SK-N-MC (cell line): ENCODE results near the gene CACNA1C.

Experiments
- DNase-seq: peaks from one replicate; pipeline ENCODE4 v3.0.0-alpha.2; 2011; ENCODE audit warnings: low read depth, low spot score
- H3K27ac ChIP-seq: fragments of 200-600 bp; sonication (generic); 2 replicates; pipeline ENCODE4 v1.5.1; 2016; ENCODE audit warnings: mixed run types
- H3K36me3 ChIP-seq: fragments of 200-600 bp; sonication (generic); 2 replicates; pipeline ENCODE4 v1.6.1; 2017; ENCODE audit warnings: antibody characterized with exemption, low read length, mixed read lengths; ENCODE audit not compliant: insufficient read depth
- H3K4me3 ChIP-seq: fragments of 200-600 bp; sonication (generic); 2 replicates; pipeline ENCODE4 v1.5.1; 2016
- H3K9ac ChIP-seq: fragments of 200-600 bp; sonication (generic); 2 replicates; pipeline ENCODE4 v1.8.0; 2017; ENCODE audit warnings: mixed run types, mixed read lengths; ENCODE audit not compliant: insufficient read length
- H3K9me3 ChIP-seq: fragments of 200-600 bp; sonication (generic); 2 replicates; pipeline ENCODE4 v1.6.1; 2017; ENCODE audit warnings: low read depth, mild to moderate bottlenecking, antibody characterized with exemption, low read length, moderate library complexity, mixed read lengths
- EZH2 ChIP-seq: fragments of 200-600 bp; sonication (generic); IDR thresholded peaks from one replicate; pipeline ENCODE4 v1.6.1; 2017; ENCODE audit warnings: antibody characterized with exemption
- FOXP2 ChIP-seq: optimal IDR thresholded peaks from 2 replicates; pipeline ENCODE3; 2011; ENCODE audit warnings: mild to moderate bottlenecking, moderate library complexity; ENCODE audit not compliant: insufficient read depth; ENCODE audit errors: extremely low read length, control extremely low read depth
- POLR2AphosphoS5 ChIP-seq: IDR thresholded peaks from 2 replicates; pipeline ENCODE4 v1.6.1; 2012; ENCODE audit warnings: mild to moderate bottlenecking, low read depth, low read length, borderline replicate concordance

CACNA1C gene

DNA sequence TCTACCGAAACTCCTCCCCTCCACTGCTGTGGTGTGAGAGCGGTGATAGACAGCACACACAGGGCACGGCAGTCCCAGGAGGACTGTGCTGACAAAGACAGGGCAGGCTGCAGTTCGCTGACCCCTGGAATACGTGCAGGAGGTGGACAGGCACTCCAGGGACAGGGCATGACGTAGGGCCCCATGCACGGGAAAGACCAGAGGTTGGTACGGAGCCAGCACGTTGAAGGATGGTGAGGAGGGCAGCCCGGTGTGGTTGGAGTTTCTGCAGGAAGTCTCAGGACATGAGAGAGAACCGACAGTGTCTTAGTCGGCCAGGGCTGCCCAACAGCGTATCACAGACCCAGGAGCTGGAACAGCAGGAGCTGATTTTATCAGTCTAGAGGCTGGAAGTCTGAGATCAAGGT lies 487.8 kb downstream of the CACNA1C start:
- no peak for DNase-seq
- Histone ChIP-seq H3K27ac (no peak overlapping the region), H3K9me3 (no peaks in the 10 kb centered on the region), H3K9ac (no peak overlapping the region), H3K4me3 (no peak overlapping the region), H3K36me3 (no peaks in the 10 kb centered on the region)
- no peak for TF ChIP-seq FOXP2

DNA sequence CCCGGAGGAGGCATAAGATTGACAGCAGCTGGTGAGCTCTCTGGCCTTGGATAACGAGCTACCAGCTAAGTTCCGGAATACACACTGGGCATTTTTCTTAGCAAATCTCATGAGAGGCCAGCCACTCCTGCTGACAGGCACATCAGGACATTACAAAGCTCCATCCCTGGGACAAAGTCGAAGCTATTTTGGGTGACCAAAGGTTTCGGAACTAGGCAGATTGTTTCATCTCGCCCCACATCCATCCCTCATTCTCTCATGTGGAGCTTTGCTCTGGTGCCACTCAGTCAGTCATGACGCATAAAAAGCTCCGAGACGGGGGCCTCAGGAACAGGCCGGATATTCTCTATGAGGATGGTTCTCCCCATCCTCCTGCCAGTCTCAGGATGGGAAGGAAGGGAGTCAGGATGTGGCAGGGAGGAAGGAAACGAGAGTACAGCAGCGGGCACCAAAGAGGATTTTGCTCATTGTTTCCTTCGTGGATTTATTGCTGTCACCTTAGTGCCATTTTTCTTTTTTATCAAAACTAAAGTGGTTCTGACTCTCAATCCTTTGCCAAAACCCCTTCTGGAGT lies 488.9 kb downstream of the CACNA1C start:
- H3K4me3 ChIP-seq: no peak overlapping the region
- no peak overlapping the region for H3K9ac ChIP-seq
- no peak overlapping the region for H3K27ac ChIP-seq
- no peak for DNase-seq
- TF ChIP-seq FOXP2: no peak
- TF ChIP-seq POLR2AphosphoS5: no peak
- no peak for TF ChIP-seq EZH2
- no peaks in the 10 kb centered on the region for H3K36me3 ChIP-seq
- no peaks in the 10 kb centered on the region for H3K9me3 ChIP-seq

DNA sequence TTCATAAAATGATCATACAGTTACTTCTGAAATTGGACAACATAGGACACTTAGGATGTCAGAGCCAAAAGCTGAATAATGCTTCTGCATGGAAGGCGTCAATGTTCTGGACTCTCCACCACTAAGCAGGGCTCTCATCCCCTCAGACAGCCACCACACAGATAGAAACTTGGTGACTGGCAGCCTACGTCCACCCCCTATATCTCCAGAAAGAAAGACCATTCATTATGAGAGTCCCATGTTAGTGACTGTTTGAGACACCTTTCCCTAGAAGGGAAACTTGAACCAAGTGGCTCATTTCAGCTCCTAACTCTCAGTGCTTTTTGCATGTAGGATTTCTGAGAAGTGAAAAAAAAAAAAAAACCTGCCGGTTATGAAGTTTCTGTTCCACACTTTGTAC lies 491.0 kb downstream of the CACNA1C start:
- H3K4me3 ChIP-seq: no peak overlapping the region
- no peak overlapping the region for H3K9ac ChIP-seq
- H3K27ac ChIP-seq: no peak overlapping the region
- TF ChIP-seq POLR2AphosphoS5: no peak
- H3K36me3 ChIP-seq: no peaks in the 10 kb centered on the region
- H3K9me3 ChIP-seq: no peaks in the 10 kb centered on the region
- no peak for DNase-seq

DNA sequence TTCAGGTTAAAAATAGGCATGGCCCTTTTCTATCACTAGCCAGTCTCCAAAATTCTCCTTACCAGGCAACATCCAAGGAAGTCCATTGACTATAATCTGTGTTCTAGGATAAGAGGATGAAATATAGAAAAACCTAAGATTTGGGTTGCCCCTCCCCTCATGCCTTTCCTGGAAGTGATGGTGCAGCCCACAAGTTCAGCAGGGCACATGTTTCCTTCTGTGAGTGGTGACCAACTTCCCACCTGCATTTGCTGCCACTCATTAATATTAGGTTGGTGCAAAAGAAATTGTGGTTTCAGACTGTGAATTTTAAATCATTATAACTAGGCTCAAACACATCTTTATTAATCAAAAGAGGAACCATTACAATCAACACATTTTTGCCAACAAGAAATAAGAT lies 491.4 kb downstream of the CACNA1C start:
- H3K9ac ChIP-seq: no peak overlapping the region
- TF ChIP-seq FOXP2: no peak
- TF ChIP-seq EZH2: no peak
- no peak for TF ChIP-seq POLR2AphosphoS5
- no peak overlapping the region for H3K27ac ChIP-seq

DNA sequence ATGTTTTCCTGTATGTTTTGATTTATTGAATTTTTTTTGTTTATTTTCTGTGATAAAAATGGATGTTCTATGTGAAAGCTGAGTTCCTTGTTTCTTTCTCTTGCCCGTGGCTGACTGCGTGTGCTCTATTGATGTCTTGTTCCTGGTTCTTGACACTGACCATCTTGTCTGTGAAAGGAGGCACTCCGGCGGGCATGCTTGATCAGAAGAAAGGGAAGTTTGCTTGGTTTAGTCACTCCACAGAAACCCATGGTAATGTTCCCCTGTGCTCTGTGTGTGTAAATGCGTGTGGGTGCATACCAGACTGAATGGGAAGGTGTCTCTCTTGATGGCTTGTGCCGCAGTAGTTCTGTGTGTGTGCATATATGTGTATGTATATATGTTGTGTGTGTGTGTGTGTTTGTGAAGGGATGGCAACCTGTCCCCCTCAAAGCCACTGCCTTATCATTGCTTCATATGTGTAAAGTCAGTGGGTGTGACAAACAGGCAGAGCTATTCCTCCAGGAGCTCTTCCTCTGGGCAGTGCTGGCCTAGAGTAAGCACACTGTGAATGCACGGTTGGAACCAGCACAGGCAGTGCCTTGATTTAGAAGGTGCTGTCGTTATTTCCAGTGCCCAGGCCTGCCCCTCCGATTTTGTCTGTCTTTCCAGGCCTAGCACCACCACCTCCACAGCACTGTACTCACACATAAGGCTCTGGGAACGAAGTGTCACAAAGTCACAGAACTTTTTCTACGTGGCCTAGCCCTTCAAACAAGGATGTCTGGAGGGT lies 494.7 kb downstream of the CACNA1C start:
- Histone ChIP-seq H3K27ac (no peak overlapping the region), H3K36me3 (no peaks in the 10 kb centered on the region), H3K9ac (no peak overlapping the region), H3K4me3 (no peak overlapping the region), H3K9me3 (no peaks in the 10 kb centered on the region)
- TF ChIP-seq FOXP2 (no peak), EZH2 (no peak), POLR2AphosphoS5 (no peak)
- no peak for DNase-seq

More for the DNA sequence above, 491.4 kb downstream of the CACNA1C start:
- no peak for DNase-seq
- Histone ChIP-seq H3K36me3 (no peaks in the 10 kb centered on the region), H3K9me3 (no peaks in the 10 kb centered on the region), H3K4me3 (no peak overlapping the region)

DNA sequence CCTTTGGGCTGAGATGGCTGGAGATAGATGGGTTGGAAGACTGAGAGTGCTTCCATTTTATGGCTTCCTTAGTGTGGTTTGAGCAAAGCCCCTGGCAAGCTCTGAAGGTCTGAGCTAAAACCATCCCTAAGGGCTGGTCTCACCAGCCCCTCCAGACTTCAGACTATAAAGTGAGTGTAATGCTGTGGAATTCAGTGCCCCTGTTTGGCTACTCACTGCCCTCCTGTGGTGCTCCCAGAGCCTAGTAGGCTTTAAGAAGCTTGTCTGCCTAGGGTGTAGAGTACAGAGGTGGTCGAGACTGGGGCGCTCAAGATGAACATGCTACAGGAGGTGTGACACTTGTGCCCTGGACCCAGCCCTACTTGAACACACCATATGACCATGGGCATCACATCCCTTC lies 495.3 kb downstream of the CACNA1C start:
- DNase-seq: no peak
- no peak for TF ChIP-seq FOXP2
- H3K36me3 ChIP-seq: no peaks in the 10 kb centered on the region
- H3K4me3 ChIP-seq: no peak overlapping the region
- H3K27ac ChIP-seq: no peak overlapping the region
- H3K9ac ChIP-seq: no peak overlapping the region
- H3K9me3 ChIP-seq: no peaks in the 10 kb centered on the region

DNA sequence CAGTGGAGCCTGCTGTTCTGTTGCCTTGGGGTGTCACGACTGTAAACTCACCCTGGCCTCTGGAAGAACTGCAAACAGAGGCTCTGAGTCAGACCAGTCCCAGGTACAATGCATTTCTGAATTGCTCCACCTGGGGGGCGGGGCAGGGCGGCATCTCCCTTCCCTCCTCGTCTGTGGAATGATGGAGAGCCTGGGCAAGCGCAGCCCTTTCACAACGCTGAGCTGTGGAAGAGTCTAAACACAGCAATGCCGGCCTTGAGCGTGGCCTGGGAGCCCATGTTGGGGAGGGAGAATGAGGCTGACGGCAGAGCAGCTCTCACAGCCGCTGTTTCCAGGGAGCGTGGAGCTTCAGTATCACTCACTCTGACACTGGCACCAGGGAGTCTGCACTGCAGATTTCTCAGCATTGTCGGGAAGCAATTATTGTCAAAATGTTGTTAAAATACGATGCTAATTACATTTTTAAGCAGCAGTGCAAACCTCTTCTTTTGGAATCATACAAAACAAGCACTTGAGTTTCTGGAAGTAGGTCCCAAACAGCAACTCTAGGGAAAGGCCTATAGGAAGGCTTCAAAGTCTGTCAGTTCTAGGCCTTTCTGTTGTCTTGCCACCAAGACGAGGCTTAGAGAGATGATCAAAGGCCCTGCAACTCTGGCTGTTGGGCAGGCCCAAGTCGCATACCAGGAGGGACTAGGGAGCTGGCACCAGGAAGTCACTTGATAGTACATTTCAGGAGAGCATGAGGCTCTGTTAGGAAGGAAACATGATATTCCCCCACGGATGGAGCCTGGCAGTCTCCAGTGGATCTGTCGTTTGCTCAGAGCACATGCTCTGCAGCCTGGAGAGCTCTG lies 498.0 kb downstream of the CACNA1C start:
- no peak for TF ChIP-seq FOXP2
- no peak for TF ChIP-seq POLR2AphosphoS5
- no peak for TF ChIP-seq EZH2

DNA sequence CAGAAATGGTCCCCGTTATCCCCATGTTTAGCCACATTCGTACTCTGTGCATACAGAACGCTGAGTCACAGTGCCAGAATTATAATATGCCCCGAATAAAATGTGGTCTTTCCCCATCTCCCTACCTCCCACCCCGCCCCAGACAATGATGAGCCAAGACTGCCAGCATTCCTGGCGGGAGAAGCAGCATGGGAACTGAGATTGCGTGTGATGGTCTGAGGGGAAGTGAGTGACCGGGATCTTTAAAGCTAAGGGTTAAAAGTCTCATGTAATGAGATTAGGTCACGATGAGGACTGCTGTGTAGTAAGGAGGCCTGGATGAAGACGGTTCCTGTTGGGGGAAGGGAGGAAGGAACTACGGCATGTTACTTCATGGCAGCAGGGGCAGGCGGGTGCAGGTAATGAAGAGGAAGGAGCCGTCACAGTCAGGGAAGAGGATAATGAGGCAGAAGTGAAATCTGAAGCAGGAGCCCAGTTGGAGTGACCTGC lies 498.7 kb downstream of the CACNA1C start:
- DNase-seq: no peak
- Histone ChIP-seq H3K9ac (no peak overlapping the region), H3K36me3 (no peaks in the 10 kb centered on the region), H3K4me3 (no peak overlapping the region), H3K9me3 (no peaks in the 10 kb centered on the region), H3K27ac (peak overlapping the region; percentile 47; the same call in 1 of the 2 replicates)
- no peak for TF ChIP-seq FOXP2
- no peak for TF ChIP-seq POLR2AphosphoS5
- TF ChIP-seq EZH2: no peak

More for the DNA sequence above, 498.0 kb downstream of the CACNA1C start:
- no peaks in the 10 kb centered on the region for H3K36me3 ChIP-seq
- peak overlapping the region; percentile 47 for H3K27ac ChIP-seq
- no peak overlapping the region for H3K9ac ChIP-seq
- no peak for DNase-seq
- no peak overlapping the region for H3K4me3 ChIP-seq
- H3K9me3 ChIP-seq: no peaks in the 10 kb centered on the region
